OCI-LY1 (cell line): ENCODE results near the gene RAD51B.

ENCODE experiments used
- EZH2 ChIP-seq: fragments of 200-600 bp; sonication (generic), shearing (Covaris generic); IDR thresholded peaks from 2 replicates; pipeline ENCODE4 v1.8.0; 2017; ENCODE audit warnings: borderline replicate concordance, mixed run types, mild to moderate bottlenecking, antibody characterized with exemption, low read length, moderate library complexity, mixed read lengths
- TF ChIP-seq, protein P1 (sequence below): fragments of 200-600 bp; sonication (generic), shearing (Covaris generic); IDR thresholded peaks from 2 replicates; pipeline ENCODE4 v1.5.1; 2017; ENCODE audit warnings: mild to moderate bottlenecking, antibody characterized with exemption, low read length, moderate library complexity, mixed read lengths

DNA sequence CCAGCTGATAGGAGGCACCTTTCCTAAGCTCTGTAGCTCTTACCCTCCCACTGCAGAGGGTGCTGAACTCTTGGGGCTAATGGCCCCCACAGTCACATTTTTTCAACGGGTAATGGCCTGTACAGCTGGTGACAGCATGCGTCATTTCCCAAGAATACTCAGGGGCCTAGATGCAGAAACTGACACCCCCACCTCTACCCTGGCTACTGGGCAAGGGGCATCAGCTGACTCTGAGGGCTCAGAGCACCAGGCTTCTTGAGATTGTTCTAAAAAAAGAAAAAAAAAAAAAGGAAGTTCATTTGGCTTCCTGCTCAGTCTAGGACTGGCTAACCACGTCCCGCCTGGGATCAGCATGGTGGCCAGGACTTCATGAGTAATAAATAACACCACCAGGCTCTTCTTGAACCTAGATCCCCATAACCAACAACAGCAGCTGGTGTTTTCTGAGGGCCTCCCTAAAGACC, 938.1 kb downstream of the RAD51B start:
- TF ChIP-seq, protein P1, sequence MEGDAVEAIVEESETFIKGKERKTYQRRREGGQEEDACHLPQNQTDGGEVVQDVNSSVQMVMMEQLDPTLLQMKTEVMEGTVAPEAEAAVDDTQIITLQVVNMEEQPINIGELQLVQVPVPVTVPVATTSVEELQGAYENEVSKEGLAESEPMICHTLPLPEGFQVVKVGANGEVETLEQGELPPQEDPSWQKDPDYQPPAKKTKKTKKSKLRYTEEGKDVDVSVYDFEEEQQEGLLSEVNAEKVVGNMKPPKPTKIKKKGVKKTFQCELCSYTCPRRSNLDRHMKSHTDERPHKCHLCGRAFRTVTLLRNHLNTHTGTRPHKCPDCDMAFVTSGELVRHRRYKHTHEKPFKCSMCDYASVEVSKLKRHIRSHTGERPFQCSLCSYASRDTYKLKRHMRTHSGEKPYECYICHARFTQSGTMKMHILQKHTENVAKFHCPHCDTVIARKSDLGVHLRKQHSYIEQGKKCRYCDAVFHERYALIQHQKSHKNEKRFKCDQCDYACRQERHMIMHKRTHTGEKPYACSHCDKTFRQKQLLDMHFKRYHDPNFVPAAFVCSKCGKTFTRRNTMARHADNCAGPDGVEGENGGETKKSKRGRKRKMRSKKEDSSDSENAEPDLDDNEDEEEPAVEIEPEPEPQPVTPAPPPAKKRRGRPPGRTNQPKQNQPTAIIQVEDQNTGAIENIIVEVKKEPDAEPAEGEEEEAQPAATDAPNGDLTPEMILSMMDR: no peak
- TF ChIP-seq EZH2: no peak
